Bone marrow (tissue), 2 donors: Measurements from ENCODE around the gene ZNF512.
"Not testable (repeated sequence)": the region's sequence is repeated elsewhere in the genome, so short reads cannot be mapped to it uniquely, and the experiment has no call there.

ENCODE experiments used
- DNase-seq, 2 donors: peaks; one replicate each; lab custom pipeline; 2025; lab: John Stamatoyannopoulos, UW

Gene ZNF512

DNA sequence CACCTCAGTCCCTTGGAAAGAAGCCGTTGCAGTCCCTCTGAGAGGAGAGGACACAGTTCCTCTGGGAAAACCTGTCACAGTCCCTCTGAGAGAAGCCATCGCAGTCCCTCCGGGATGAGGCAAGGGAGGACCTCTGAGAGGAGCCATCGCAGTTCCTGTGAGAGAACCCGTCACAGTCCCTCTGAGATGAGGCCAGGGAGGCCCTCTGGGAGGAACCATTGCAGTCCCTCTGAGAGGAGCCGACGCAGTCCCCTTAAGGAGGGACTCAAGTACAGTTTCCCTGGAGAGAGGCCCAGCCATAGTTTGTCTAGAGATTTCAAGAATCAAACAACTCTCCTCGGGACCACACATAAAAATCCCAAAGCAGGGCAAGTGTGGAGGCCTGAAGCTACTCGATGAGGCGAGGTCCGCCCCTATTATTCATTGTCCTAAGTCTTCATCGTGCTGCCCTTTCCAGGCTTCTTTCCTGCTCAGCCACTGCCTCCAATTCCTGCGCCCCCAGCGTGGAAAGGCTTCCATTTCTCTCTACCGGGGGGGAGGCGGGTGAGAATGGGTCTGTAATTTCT is 630 bp upstream of the ZNF512 start:
- DNase-seq: no peak

DNA sequence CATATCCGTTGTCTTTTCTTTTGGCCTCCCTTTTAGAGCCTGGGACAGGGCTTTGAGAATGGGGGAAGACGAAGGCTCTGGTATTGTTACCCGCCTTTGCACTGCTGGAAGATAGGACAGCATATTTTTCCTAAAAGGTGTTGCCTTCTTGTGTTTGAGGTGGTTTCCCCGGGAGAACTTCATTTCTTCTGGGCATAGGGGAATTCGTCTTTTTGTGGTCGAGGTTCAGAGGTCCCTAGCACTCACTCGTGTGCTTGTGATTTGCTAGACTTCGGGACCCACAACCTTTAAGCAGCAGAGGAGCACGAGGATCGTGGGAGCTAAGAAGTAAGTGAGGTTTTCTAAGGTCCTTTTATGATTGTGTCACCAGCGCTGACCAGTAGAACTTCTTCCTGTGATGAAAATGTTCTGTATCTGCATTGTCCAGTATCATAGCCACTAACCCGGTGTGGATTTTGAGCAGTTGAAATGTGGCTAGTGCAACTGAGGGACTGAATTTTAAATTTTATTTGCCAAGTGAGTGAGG is 611 bp downstream of the ZNF512 start:
- no peak for DNase-seq

DNA sequence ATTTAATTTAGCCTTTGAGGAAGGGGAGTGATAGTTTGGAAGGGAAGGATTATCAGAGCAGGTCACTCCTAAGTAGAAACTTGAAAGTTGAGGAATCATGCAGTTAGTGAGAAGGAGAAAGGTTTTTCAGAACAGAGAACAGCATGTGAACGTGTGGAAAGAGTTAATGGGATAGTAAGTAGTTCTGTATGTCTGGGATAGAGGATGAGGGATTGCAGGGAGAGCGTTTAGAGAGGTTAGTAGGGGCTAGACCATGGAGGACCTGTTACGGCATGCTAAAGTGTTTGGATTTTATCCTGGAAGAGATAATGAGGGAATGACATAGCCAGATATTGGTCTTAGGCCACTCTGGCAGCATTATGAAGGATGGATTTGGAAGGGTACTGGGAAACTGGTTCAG is 1.8 kb downstream of the ZNF512 start:
- no peak for DNase-seq

DNA sequence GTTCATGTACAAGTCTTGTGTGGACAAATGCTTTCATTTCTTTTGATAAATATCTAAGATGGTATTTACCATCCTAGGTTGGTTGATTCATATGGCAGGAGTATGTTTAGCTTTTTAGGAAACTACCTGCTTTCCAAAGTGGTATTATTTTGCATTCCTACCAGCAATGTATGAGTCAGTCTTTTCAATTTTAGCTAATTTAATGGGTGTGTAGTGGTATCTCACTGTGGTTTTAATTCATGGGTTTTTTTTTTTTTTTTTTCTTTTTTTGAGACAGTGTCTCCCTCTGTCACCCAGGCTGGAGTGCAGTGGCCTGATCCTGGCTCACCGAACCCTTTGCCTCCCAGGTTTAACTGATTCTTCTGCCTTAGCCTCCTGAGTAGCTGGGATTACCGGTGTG is 4.2 kb downstream of the ZNF512 start:
- no peak for DNase-seq

DNA sequence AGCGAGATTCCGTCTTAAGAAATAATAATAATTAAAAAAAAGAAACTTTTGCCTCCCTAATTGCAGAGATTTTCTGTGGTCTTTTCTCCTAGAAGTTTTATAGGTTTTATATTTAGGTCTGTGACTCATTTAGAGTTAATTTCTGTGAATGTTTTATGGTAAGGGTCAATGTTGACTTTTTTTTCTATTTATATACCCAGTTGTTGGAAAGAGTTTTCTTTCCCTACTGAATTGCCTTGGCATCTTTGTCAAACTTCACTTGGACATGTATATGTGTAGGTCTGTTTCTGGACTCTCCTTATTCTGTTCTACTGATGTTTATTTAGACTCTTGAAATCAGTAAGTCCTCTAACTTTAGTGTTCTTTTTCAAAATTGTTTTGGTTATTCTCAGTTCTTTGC is 5.5 kb downstream of the ZNF512 start:
- no peak for DNase-seq

DNA sequence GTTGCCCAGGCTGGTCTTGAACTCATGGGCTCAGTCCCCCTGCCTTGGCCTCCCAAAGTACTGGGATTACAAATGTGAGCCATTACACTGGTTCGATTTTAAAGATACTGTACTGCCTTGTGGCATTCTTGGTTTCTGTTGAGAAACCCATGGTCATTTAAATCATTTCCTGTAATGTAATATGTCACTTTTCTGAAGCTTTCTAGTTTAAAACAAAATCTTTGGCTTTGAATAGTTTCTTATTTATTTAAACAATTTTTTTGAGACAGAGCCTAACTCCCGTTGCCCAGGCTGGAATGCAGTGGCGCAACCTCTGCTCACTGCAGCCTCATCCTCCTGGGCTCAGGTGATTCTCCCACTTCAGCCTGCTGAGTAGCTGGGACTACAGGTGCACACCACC is 8.9 kb downstream of the ZNF512 start:
- DNase-seq: no peak

DNA sequence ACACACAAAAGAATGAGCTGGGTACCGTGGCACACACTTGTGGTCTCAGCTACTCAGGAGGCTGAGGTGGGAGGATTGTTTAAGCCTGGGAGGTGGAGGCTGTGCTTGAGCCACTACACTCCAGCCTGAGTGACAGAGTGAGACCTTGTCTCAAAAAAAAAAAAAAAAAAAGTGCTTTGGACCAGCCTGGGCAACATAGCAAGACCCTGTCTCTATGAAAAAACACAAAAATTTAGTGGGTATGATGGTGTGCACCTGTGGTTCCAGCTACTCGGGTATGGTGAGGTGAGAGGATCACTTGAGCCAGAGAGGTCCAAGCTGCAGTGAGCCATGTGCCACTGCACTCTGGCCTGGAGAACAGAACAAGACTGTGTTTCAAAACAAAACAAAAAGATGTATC is 10.4 kb downstream of the ZNF512 start:
- DNase-seq: no peak

DNA sequence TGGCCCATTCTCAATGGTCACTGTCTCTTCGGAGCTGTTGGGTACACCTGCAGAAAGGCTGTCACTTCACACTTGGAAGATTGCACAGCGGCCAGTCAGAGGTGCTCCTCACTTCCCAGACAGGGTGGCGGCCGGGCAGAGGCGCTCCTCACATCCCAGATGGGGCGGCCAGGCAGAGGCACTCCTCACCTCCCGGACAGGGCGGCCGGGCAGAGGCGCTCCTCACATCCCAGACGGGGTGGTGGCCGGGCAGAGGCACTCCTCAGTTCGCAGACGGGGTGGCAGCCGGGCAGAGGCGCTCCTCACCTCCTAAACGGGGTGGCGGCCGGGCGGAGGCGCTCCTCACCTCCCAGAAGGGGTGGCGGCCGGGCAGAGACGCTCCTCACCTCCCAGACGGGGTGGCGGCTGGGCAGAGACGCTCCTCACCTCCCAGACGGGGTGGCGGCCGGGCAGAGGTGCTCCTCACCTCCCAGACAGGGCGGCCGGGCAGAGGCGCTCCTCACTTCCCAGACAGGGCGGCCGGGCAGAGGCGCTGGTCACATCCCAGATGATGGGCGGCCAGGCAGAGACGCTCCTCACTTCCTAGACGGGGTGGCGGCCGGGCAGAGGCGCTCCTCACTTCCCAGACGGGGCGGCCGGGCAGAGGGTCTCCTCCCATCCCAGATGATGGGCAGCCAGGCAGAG is 11.3 kb downstream of the ZNF512 start:
- DNase-seq: not testable (repeated sequence)

DNA sequence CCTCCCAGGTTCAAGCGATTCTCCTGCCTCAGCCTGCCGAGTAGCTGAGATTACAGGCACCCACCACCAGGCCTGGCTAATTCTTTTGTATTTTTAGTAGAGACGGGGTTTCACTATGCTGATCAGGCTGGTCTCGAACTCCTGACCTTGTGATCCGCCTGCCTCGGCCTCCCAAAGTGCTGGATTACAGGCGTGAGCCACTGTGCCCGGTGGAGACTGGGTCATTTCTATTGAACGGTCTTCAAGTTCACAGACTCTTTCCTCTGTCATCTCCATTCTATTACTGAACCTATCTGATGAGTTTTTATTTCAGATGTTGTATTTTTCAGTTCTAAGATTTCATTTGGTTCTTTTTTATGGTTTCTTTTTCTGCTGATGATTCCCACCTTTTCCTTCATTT is 12.6 kb downstream of the ZNF512 start:
- DNase-seq: not testable (repeated sequence)

DNA sequence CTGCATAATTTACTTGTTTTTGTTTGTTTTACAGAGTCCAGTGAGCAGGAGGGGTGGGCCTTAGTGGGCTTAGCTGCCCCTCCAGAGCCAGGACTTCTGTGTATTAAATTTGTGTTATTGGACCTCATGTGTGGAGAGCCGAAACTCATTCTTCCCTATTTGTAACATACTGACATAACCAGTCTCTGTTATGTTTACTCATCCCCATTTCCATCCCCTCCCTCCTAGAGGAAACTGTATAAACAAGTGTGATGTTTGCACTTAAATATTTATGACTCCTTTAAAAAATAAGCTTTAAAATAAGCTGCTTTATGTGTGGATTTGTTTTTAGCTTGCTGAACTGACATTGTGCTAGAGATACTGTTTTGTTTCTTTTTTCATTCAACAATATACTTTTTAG is 13.8 kb downstream of the ZNF512 start:
- DNase-seq: no peak

DNA sequence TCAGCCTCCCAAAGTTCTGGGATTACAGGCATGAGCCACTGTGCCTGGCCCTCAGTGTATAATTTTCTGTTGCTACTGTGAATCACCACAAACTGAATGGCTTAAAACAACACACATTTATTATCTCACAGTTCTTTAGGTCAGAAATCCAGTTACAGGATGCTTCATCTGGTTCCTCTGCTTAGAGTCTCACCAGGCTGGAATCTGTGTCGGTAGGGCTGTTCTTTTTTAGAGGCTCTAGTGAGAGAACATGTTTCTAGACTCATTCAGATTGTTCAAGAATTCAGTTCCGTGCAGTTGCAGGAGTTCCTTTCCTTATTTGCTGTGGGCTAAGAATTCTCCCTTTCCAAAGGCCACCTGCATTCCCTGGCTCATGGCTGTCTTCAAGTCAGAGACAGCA is 23.8 kb downstream of the ZNF512 start:
- no peak for DNase-seq

DNA sequence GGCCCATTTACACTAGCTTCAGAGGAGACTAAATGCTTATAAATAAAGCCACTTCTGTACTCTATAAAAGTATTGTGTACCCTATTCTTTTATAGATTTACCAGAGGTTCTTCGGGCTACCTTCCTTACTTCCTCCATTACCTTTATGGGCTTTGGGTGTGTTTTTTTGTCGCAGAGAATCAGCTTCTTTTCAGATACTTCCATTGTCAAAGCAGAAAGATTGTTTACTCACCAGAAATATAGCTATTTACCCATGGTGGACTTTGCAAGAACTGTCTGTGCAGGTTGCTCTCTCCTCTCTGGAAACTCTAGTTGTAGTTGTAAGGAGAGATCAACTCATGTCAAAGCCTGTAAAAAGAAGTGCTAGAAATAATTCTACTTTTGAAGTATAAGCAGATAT is 31.1 kb downstream of the ZNF512 start:
- no peak for DNase-seq

DNA sequence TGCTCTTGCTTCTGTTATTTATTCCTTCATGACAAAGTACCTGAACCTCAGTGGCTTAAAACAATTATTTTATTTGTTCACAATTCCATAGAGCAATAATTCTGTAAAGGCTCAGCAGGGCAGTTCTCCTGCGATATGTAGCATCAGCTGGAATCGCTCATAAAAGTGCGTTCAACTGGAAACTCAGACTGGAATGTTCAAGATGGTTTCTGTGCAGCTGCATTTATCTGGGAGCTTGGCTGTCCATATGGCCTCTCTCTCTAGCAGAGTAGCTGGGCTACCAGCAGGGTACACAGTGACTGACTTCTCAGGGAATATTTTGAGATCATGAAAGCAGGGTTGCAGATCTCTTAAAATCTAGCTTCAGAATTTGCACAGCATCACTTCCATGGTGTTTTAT is 32.5 kb downstream of the ZNF512 start:
- no peak for DNase-seq

DNA sequence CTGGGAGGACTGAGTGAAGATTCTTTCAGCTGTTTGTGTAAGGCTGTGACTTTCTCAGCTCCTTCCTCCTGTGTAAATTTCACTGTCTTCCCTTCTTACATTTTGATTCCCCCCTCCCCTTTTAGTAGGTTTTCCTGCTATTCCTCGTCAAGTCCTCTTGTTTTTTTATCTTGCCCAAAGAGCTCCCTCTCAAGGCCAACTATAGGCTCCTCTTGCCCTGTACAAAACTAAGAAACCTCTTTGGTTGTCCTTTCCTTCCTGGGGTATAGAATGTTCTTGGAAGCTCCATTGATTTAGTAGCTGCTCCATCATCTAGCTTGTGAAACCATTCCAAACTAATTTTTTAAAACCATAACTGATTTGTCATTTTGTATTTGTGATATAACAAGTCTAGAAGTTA is 38.7 kb downstream of the ZNF512 start:
- DNase-seq: no peak

DNA sequence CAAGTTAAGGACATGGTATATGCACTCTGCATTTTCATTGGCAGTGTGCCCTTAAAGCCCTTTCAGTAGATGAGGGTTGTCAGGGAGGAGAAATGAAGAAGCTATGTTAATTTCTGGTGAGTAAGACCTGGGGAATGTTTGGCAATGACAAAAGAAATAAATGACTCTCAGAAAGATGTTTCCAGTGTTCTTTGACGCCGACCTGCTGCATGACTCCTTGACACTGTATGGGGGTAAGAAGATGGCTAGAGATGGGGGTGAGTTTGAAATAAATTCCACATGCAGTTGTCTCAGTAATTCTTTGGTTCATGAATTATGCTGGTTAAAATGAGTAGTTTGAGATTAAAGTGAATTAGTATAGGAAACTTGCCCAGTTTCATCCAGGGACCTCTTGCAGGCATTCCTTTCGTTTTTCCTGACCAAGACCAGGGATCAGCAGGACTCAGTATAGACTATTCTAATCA is 40.1 kb downstream of the ZNF512 start:
- no peak for DNase-seq

DNA sequence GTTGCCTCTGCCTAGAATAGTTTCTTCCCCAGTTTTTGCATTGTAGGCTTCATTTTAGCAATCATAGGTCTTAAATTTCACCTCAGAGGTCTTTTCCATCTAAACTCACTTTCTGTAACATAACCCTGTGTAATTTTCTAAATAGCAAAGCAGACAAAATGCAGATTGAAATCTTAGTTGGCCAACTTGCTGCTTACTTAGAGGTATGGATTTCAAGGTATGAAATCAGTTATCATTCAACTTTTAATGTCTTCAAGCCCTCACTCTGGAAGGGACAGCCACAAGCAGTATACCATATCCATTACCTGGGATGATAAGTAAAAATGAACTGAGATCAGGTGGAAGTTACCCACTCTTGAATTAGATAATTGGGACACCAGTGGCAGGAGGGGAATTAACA is 42.1 kb downstream of the ZNF512 start:
- no peak for DNase-seq

DNA sequence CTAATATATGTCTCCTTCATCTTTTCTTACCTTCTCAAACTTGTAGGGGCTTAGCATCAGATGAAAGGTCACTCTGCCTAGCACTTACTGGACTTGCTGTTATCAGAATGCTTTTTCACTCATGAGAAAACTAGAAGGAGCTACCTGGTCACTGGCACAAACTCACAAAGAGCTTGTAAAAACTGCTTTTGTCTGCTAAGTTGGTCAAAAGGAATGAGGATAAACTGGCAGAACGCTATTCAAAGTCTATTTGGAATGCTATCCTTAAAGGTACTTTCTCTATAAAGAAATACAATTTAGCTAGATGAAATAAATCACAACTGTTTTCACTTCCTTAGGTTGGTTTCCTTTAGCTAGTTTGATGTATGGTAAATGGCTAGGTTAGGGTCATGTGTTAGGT is 43.5 kb downstream of the ZNF512 start:
- DNase-seq: not testable (repeated sequence)

DNA sequence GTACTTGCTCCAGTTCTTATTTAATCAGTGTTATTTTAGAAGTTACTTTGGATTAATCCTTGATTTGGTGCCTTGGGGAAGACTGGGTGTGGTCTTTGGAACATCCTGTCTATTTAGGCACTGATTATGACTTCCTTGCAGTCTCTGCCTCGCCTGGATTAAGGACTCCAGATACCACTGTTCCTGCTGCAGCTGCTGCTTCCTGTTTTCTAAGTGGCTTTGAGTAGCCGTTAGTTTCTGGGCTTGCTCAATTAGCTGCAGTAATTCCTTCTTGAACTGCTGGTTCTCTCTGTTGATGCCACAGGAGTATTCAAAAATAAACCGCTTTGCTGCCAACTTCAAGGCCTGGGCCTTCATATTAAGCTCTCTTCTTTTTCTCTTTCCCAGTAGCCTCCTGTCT is 44.1 kb downstream of the ZNF512 start:
- DNase-seq: peak in 1 of 2 donors; percentile 25

DNA sequence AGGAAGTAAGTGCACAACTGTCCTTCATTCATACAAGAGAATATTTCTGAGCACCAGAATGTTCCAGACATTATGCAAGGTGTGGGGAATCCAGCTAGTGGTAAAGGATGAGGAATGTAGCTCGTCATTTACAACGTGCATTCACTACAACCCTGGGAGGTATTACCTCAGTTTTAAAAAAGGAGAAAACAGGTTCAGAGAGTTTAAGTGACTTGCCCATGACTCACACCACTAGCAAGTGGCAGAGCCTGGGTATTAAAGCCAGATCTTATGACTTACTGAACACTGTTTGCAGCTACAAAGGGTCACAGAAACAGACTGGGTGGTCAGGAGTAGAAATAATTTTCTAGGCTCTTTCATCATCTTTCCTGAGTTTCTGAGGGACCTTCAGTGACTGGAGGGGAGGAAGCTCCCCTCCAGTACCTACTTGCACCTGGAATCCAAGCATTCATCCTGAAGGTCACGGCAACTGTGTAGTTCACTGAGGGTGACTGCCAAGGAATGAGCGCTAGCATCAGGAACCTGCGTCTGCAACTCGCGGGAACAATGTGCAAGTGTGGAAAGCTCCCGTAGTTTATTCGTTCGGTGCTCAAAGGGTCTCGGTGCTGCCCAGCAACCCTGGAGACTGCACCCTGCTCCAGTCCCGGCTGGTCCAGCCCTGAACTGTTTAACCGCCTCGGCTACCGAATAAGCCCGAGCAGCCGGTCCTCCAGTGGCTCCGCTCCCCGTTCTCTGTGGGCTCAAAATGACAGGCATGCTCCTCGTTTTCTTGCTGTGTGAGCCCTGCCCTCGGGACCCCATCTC is 45.3 kb downstream of the ZNF512 start:
- peak in 1 of 2 donors; percentile 24 for DNase-seq

DNA sequence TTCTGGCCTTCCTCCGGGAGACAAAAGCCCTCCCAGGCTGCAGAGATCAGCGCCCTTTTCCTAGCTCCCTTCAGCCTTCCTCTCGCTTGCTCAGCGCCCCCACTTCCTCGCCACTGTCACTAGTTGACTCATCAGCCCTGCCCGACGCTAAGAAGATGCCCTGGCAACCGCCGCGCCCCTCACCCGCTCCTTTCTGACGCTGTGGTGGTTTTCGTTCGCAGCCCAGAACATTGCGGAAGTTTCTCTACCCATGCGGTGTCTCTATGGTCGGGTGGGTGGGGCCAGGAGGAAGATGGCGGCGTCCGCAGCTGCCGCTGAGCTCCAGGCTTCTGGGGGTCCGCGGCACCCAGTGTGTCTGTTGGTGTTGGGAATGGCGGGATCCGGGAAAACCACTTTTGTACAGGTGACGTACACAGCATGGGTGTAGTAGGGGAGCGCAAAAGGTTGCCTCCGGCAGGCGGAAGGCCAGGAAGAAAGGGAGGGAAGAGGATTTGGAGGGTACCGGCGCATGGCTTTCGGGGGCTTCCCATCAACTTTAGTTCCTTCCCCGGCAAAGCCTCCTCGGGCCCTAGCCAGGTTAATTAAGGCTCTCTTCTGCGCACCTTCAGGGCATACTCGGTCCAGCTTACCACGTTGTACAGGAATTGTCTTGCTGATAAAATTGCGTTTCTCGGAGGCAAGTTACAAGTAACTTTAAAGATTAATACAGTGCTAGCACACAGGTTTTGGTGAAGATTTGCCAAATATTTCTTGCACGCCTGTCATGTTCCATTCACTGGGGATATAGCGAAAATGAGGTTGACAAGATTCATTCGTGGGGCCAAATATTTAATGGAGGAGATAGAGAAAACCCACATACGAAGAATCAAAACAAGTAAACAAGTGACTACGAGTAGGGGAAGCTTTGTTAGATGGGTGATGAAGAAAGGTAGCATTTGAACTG is 46.2 kb downstream of the ZNF512 start, which contains the start of the genes CCDC121 and GPN1:
Gene CCDC121 (minus strand): TSS at position 246 of the 943 bp plus-strand sequence. CDS start 1,213 bp downstream, outside the sequence.
Gene GPN1 (plus strand): TSS at position 284 of the 943 bp plus-strand sequence. CDS start 9 bp downstream, at position 293.
- DNase-seq: peak; percentile 67 to 99

DNA sequence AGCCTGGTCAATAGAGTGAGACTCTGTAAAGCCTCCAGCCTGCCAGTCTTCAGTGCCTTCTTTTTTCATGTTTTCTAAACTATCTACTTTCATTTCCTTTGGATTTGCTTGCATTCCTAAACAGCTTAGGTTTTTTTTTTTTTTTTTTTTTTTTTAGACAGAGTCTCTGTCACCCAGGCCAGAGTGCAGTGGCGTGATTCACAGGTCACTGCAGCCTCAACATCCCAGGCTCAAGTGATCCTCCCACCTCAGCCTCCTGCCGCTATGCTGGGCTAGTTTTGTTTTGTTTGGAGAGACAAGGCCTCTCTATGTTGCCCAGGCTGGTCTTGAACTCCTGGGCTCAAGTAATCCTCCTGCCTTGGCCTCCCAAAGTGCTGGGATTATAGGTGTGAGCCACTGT is 47.4 kb downstream of the ZNF512 start:
- DNase-seq: not testable (repeated sequence)
